Mammary epithelial cell (primary cell): ENCODE results near the gene MAP7.

Experiments
- CTCF ChIP-seq, 2 donors: IDR thresholded peaks in 1 of 2; conservative IDR thresholded peaks in 1 of 2; 2 replicates each; pipeline ENCODE4 v1.5.1; 2011 to 2012; ENCODE audit warnings: inconsistent platforms in 2 of 2, low read length in 2 of 2, mild to moderate bottlenecking in 2 of 2, control low read depth in 1 of 2, low read depth in 1 of 2; ENCODE audit not compliant: insufficient read depth in 1 of 2; ENCODE audit errors: extremely low read depth in 1 of 2
- EZH2 ChIP-seq: IDR thresholded peaks from 2 replicates; pipeline ENCODE4 v1.6.1; 2012; ENCODE audit warnings: low read length, inconsistent platforms, borderline replicate concordance

GRCh38 chr6:136408204-136408603 lies 142.0 kb downstream of the MAP7 start:
- TF ChIP-seq CTCF (conservative IDR thresholded peaks at IDR 0.05 in 1 of 2, IDR thresholded peaks at IDR 0.05 in 1 of 2; ENCODE audit: extremely low read depth in 1 of 2, insufficient read depth in 1 of 2, low read depth in 1 of 2, low read length in 2 of 2) (no peak), EZH2 (no peak)
